ENCODE data around the gene FHIP1B.

- TF ChIP-seq EZH2 (IDR thresholded peaks at IDR 0.05) = no peak
- TF ChIP-seq, protein P1, sequence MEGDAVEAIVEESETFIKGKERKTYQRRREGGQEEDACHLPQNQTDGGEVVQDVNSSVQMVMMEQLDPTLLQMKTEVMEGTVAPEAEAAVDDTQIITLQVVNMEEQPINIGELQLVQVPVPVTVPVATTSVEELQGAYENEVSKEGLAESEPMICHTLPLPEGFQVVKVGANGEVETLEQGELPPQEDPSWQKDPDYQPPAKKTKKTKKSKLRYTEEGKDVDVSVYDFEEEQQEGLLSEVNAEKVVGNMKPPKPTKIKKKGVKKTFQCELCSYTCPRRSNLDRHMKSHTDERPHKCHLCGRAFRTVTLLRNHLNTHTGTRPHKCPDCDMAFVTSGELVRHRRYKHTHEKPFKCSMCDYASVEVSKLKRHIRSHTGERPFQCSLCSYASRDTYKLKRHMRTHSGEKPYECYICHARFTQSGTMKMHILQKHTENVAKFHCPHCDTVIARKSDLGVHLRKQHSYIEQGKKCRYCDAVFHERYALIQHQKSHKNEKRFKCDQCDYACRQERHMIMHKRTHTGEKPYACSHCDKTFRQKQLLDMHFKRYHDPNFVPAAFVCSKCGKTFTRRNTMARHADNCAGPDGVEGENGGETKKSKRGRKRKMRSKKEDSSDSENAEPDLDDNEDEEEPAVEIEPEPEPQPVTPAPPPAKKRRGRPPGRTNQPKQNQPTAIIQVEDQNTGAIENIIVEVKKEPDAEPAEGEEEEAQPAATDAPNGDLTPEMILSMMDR (IDR thresholded peaks at IDR 0.05) = no peak
Observed at GRCh38 chr11:6202041-6202440, 32.4 kb downstream of the FHIP1B start.
